GM18909 (cell line): ENCODE results near the gene MEGF10.

Experiments
- ATAC-seq: cut with Tn5 transposase; IDR thresholded peaks from one replicate; pipeline ENCODE4 v1.9.1; 2021; ENCODE audit warnings: mild to moderate bottlenecking; ENCODE audit not compliant: unreplicated experiment, poor library complexity

Gene MEGF10

GRCh38 chr5:127406326-127407121 is 115.9 kb downstream of the MEGF10 start:
- ATAC-seq, result no peak

- ATAC-seq, result no peak
These were observed 118.8 kb downstream of the MEGF10 start for GRCh38 chr5:127409246-127409917.

GRCh38 chr5:127409921-127410675 is 119.5 kb downstream of the MEGF10 start:
- no peak for ATAC-seq

- ATAC-seq, result peak; percentile 64
These were observed 120.4 kb downstream of the MEGF10 start for GRCh38 chr5:127410959-127411358.

GRCh38 chr5:127411381-127411780 is 120.8 kb downstream of the MEGF10 start:
- no peak for ATAC-seq

GRCh38 chr5:127412698-127413097 is 122.1 kb downstream of the MEGF10 start:
- ATAC-seq, result no peak

GRCh38 chr5:127415034-127415433 is 124.4 kb downstream of the MEGF10 start:
- ATAC-seq, result no peak

- ATAC-seq, result no peak
These were observed 126.3 kb downstream of the MEGF10 start for GRCh38 chr5:127416906-127417305.

GRCh38 chr5:127417528-127417927 is 126.9 kb downstream of the MEGF10 start:
- ATAC-seq, result no peak

- ATAC-seq, result no peak
These were observed 127.8 kb downstream of the MEGF10 start for GRCh38 chr5:127418367-127418766.

GRCh38 chr5:127418974-127419682 is 128.5 kb downstream of the MEGF10 start:
- ATAC-seq, result no peak

- no peak for ATAC-seq
These were observed 129.2 kb downstream of the MEGF10 start for GRCh38 chr5:127419683-127420257.

GRCh38 chr5:127420758-127421157 is 130.2 kb downstream of the MEGF10 start:
- no peak for ATAC-seq

GRCh38 chr5:127421471-127421870 is 130.9 kb downstream of the MEGF10 start:
- ATAC-seq, result no peak

GRCh38 chr5:127423173-127423798 is 132.7 kb downstream of the MEGF10 start:
- peak; percentile 73 for ATAC-seq

GRCh38 chr5:127425037-127425436 is 134.4 kb downstream of the MEGF10 start:
- no peak for ATAC-seq

- ATAC-seq, result no peak
These were observed 135.3 kb downstream of the MEGF10 start for GRCh38 chr5:127425868-127426267.

- ATAC-seq, result no peak
These were observed 136.1 kb downstream of the MEGF10 start for GRCh38 chr5:127426661-127427060.

- ATAC-seq, result no peak
These were observed 137.7 kb downstream of the MEGF10 start for GRCh38 chr5:127428276-127428675.

GRCh38 chr5:127428748-127429147 is 138.2 kb downstream of the MEGF10 start:
- ATAC-seq, result no peak
